G401.6 (cell line): ENCODE data around the gene SEC63.
"Not testable (repeated sequence)": the region's sequence is repeated elsewhere in the genome, so short reads cannot be mapped to it uniquely, and the experiment has no call there.

Source experiments
- FAIRE-seq: peaks from 2 replicates; lab custom pipeline; 2012; peaks lifted over from hg19 to GRCh38; lab: Jason Lieb, UNC

The SEC63 gene

DNA sequence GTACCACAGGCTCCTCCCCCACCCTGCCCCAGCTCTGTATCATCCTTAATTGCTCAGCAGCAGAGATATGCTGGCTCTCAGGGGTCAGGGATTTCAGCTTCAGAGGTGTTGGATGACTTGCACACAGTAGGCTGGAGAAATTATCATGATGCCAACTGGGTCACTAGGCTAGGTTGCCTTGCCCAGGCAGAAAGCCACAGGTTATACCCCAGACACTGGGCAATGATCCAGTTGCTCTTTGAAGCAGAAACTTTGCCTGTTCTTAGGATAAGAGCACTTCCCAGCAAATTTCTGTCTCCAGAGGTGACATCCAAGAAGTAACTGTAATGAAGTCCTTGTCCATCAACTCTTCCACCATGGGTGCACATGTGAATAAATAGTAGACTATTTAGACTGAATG lies 95.6 kb downstream of the SEC63 start:
- FAIRE-seq = no peak

DNA sequence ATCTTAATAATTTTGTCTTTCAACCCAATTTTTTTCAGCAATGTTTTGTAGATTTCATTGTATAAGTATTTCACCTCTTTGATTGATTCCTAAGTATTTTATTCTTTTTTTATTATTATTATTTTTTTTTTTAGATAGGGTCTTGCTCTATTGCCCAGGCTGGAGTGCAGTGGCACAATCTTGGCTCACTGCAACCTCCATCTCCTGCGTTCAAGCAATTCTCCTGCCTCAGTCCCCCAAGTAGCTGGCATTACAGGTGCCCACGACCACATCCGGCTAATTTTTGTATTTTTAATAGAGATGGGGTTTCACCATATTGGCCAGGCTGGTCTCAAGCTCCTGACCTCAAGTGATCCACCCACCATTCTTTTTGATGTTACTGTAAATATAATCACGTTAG lies 97.0 kb downstream of the SEC63 start:
- not testable (repeated sequence) for FAIRE-seq

DNA sequence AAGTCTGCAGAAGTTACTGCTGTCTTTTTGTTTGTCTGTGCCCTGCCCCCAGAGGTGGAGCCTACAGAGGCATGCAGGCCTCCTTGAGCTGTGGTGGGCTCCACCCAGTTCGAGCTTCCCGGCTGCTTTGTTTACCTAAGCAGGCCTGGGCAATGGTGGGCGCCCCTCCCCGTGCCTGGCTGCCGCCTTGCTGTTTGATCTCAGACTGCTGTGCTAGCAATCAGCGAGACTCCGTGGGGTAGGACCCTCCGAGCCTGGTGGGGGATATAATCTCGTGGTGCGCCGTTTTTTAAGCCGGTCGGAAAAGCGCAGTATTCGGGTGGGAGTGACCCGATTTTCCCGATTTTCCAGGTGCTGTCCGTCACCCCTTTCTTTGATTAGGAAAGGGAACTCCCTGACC lies 97.9 kb downstream of the SEC63 start:
- FAIRE-seq = not testable (repeated sequence)

DNA sequence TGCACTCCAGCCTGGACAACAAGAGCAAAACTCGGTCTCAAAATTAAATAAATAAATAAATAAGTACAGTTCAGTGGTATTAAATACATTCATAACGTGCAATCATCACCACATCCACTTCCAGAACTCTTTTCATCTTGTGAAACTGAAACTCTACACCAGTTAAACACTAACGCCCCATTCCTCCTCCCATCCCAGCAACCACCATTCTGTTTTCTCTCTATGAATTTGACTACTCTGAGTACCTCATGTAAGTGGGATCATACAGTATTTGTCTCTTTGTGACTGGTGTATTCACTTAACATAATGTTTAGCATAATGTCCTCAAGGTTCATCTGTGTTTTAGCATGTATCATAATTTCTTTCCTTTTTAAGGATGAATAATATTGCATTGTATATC lies 104.8 kb downstream of the SEC63 start:
- FAIRE-seq = no peak

DNA sequence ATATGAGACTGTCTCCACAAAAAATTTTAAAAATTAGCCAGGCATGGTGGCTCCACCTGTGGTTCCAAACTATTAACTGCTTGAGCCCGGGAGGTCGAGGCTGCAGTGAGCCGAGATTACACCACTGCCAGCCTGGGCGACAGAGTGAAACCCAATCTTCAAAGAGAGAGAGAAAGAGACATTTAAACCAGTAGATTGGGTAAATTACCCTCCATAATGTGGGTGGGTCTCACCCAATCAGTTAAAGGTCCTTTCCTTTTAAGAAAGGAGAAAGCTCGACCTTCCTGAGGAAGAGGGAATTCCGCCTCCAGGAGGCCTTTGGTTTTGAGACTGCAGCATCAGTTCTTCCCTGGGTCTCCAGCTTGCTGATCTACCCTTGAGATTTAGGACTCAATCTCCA lies 108.7 kb downstream of the SEC63 start:
- FAIRE-seq = no peak

DNA sequence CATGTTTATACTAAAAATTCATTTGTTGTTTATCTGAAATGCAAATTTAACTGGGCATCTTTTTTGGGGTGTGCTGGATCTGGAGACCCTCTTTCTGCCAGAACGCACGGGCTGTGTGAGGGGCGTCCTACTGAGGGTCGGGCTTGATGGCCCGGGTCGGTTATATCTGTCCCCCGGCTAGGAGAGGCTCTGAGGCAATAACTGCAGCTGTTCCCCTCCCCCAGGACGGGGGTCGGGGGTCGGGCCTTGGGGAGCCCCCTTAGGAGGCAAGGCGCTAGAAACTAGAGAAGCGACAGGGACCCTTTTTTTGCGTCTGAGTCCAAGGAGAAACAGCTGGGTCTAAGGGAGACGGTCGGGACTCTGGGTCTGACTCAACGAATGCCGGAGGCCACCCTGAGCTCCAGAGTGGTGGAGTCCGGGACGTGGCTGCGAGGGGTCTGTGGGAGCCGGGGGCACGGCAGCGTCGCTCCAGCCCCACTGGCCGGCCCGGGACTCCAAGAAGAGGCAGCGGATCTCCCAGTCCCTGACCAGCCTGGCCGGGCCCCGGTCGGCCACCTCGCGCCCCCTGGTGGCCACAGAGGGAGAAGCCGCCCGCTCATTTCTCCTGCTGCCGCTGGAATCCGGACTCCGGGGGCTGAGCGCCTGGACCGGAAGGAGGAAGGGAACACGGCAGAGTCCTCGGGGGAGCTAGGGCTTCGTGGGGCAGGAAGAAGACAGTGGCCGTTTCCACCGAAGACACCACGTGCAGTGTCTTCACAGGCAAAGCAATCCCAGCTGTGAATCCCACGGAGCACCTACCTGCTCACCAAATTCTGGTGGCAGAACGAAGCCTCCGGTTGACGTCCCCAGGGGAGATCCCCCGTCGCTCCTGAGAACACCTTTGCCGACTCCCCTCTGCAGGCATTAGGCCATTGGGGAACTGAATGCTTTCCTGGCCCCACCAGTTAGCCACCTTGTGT lies 109.9 kb downstream of the SEC63 start:
- FAIRE-seq = no peak

DNA sequence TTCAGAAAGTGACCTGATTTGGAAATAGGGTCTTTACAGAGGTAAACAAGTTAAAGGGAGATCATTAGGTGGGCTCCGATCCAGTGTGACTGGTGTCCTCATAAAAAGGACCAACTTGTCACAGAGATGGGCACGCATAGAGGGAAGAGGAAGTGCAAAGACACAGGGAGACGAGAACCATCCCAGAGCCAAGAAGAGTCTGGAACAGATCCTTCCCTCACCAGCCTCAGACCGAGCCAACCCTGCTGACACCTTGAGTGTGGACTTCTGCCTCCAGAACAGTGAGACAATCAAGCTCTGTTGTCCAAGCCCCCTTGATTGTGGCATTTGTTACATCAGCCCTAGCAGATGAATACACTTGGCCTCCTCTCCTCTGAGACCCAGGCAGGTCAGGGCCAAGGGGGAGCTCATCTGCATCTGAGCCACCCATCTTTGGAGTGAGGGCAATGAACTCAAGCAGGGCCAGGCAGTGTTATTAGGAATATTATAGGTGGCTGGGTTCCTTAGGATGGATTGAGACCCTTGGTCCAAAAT lies 111.7 kb downstream of the SEC63 start:
- FAIRE-seq = no peak

DNA sequence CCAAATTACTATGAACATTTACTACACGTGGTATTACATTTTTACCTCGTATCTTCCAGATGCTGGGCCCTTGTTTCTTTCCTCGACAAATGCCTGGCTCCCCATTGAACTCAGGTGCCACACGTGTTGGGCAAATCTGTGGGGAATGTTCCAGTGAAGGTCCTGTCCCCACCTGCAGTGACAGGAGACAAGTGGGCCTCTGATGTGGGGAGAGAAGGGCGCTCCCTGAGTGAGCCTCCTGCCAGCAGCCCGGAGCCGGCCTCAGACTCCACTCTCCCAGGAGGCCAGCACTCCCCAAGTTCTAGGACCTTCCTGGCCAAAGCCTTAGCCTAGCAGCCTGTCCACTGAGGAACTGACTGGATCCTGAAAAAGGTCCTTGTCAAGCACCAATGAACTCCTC lies 112.2 kb downstream of the SEC63 start:
- FAIRE-seq = no peak

DNA sequence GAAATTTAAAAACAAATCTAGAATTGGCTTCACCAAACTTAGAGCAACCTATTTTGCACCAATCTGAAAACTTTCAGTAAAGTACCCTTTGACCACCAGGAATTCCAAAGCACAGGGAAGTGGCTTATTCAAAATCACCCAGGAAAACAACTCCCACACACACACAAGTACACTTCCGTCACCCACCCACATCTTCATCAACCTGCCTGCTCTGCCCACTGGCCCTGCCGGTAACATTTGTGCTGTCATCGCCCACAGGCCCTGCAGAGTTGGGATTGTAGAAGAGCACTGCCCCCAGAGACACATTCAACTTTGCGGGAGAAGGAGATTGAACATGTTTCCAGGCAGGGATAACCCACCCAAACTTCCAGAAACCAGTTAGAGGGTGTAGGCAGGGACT lies 114.6 kb downstream of the SEC63 start:
- FAIRE-seq = no peak

DNA sequence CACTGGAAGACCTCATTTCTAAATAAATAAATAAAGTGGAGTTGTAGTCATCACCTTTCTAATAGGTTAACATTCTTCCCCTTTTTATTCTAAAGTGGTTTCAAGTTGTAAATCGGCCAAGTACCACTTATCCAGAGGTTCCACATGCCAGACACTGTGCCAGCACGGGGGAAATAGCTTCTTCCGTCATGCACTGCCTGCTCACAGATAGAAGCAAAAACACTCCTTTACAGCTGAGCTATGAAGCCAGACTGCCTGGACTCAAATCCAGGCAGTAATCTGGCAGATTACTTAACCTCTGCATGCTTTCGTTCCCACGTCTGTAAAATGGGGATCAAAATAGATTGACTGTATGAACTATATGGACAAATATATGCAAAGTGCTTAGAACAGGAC lies 116.7 kb downstream of the SEC63 start:
- FAIRE-seq = no peak

DNA sequence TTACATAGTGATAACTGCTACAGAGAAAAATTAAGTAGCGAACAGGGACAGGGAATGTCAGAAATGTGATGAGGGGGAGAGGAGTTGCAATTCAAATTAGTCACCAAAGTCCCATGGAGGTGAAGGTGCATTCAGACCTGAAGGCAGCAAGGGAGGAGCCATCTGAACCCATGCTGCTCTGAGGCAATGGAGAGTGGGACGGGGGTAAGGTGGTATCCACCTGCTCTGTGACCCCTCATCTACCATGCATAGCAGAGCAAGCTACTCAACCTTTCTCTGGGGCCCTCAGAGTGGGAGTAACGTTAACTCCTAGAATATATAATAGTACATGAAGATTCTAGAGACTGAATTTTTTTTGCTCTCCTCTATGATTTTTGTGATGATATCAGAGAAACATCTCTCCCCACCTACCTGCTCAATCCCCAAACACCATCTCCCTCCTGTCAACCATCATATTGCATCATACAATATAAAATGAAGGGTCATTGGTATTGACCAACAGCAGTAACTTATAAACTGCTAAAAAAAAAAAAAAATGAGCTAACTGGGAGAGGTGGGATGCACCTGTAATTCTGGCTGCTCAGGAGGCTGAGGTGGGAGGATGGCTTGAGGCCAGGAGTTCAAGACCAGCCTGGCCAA lies 117.3 kb downstream of the SEC63 start:
- no peak for FAIRE-seq

DNA sequence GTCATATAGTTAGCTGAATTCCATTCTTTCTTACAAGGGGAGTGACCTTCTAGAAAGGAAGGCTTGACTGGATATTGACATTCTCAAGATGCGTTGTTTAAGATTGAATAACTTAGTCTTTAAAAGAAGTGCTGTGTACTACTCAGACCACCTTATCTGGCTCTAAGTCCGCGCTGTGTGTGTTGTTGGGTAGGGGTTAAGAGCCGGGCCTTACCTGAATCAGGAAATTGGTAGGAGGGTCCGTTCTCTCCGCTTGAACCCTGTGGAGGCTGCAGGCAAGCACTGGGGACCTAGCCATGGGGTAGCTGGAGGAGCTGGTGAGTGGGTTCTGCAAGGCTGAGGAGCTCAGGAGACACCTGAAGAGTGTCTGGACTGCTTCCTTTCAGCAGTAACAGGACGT lies 124.9 kb downstream of the SEC63 start:
- no peak for FAIRE-seq

DNA sequence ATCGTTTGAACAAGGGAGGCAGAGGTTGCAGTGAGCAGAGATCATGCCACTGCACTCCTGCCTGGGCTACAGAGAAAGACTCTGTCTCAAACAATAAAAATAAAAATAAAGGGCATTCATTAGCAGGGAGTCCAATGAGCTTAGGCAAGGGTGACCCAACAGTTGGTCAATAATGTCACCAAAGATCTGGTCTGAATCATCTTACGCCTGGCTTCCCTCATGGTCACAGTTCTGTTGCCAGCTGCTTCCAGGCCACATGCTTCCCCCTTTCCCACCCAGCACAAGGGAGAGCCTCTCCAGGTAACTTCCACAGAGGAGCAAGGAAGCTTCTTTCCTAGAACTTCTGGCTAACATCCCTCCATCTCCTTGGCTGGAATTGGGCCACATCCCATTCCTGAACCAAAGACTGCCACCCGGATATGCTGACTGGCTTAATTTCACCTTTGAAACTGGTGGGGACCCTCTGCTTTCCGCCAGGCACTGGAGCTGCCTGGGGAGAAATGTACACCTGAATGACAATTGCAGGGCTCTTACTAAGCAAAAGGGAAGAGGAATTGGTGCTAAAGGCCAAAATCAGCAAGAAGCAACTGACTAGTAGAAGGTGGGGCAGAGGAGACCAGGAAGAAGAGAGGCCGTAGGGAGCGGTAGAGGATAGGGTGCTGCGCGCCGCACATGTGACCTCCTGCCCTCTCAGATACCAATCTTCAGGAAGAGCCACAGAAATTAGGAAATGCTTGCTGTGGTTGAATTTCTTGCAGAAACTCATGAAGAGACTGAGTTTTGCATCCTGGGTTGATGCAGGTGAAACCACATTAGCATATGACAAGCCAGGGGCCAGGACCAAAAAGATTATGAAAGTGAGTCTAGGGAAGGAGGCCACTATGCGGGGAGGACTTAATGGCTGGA lies 125.6 kb downstream of the SEC63 start:
- no peak for FAIRE-seq

DNA sequence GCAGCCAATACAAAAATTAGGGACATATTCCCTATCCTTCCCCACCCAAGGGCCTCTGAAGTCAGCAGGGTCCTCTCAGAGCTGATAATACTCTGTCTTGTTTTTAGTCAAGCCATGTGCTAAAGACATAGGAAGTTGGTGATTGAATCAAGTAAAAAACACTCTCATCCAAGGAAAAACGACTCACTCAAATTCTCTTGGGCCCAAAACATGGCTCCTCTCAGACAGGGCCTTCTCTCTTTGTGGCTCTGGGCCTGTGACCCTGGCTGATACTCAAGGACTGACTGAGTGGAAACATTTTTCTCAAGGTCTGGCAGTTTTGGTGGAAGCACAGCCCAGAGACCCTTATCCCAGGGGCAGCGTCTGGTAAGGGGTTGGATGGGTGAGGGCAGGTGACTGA lies 127.9 kb downstream of the SEC63 start:
- FAIRE-seq = no peak

DNA sequence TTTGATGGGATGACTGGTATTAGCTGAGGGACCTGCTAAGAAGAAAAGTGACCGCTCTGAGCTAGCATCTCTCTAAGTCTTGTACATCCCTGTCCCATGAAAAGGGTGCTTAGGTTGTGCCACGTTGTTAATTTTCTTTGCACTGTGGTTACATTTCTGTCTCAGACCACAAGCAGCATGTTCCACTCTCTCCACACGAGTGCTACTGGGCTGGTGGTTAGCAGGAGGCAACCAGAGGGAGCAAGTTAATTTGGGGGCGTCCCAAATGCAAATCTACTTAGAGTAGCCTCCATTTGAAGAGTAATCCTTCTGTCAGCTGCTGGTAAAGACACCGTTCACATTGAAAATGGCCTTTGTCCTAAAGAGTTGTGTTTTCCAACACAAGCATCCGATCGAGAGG lies 130.5 kb downstream of the SEC63 start:
- FAIRE-seq = no peak

DNA sequence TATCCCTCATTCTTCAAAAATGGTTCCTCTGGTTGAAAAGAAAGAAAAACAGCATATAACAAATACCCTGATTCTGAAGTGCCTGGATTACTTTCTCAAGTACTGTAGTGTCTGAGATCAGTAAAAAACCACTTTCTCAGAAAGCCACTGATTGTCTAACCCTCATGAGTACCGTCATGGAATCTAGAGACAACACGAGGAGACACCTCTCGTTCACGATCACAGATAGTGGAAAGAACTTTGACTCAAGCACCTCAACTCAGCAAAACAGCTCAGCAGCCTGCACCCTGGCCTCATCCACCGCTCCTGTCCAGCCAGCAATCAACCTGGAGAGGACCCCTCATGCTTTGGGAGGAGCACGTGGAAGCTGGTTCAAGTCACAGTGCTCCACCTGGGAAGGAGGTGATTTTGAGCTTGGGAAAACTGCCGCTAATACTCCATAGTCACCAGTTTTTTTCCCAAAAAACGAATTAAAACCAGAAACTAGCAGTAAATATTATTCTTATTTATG lies 134.9 kb downstream of the SEC63 start:
- FAIRE-seq = no peak

DNA sequence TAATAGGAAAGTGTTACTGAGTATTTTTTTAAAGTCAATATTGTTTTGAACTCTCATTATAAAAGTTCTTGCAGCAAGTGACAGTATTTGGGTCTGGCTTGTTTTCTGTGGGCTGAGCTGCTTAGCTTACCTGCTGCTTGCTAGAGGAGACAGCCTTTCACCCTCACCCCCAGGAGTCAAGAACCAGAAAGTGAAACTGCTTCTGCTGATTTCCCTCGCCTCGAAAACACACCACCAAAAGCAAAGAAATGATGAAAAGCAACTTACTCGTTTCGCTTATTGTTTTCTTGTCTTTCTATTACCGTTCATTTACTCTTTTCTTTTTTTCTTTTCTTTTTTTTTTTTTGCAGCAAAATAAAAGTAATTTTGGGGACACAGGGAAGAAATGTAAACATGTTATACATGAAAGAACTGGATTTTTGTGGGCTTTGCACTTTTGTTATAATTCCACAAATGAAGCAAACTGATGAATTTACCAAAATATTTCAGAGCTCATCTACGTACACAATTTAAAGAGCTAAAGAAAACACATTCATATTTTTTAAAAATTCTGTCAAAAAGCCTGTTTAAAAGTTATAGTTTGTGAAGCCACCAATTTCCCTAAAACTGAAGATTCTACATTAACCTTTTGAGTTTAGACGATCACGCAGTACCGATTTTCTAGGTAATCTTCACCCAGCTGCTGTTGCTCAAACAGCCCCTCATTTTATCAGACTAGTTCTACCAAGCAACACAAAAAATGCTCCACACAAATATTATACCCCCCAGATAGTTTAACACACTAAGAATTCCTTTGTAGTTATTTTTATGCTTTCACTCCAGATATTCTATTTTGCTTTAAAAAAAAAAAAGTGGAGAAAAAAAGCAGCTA lies 135.6 kb downstream of the SEC63 start:
- FAIRE-seq = no peak

DNA sequence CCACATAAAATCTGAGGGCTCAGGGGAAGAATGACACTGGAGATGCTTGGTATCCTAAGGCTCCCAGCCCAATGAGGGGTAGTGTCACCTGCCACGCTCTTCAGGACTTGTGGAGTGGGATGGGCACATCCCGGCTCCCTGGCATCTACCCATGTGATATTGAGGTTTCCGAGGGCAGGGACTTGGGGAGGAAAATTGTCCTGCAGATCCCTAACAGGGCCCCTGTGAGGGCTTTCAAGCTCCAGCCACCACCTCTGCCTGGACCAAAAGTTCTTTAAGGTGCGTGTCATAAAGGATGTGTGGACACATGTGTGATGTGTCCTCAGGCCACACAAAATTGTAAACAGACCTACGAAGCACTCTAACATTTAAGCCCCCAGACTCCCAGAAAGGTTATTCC lies 136.4 kb downstream of the SEC63 start:
- no peak for FAIRE-seq

DNA sequence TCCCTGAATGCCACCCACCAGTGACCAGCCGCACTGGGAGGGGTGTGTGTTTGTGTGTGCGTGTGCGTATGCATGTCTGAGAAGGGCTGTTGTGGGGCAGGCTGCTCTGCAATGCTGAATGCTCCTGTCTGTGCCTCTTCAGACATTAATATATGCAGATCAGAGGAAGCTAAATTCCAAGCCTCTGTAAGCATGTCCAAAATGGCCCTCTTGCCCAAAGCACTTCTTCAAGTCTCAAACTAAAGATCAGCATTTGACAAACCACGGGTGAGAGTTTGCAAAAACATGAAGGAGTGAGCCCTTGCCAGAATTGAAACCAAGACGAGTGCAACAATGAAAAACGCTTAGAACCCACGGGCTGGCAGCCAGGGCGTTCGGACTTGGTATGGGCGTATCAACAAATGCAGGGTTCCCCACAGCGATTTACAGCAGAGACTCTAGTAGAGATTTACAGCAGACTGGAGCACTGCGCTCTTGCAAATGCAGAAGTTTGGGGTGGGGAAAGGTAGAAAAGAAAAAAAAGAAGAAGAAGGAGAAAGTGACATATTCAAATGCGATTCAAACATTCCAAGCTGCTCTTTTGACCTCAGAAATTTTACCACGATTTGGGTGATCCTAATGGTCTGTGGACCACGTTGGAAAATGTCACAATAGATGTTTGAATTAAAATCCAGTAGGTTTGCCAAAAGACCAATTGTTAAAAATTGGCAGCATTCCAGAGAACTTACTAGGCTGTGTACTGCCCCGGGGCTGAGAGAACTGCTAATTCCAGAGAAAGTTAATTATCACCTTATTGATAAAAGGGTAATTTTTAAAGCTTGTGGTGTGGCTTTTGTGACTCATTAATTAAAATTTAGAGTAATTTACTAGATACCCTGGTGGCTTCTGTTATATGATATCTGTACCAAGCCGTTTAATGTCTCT lies 137.4 kb downstream of the SEC63 start:
- no peak for FAIRE-seq

DNA sequence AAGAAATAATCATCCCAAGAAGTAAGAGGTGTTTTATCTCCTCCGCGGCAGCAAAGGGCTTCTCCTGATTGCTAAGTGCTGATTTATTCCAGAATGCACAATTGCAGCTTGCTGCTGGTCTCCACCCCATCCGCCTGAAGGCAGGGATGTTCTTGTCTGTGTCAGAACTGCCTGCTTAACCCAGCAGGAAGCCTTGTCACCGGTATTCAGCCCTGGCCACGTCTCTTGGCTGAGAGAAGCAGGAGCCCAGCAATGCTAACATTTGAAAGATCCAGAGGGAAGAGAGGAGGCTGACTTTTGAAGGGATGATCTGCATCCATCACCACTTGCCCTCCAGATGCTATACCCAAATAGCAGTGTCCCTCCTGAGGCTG lies 138.1 kb downstream of the SEC63 start:
- no peak for FAIRE-seq
